MCF 10A (cell line): ENCODE measurements around the gene RASA1. TPM values are rescaled to one million over a fixed set of nuclear protein-coding genes. Genes with fewer than 3 reads are reported as not detected.

ENCODE experiments used
- BruUV-seq: library from RNA; stranded (reverse); fragments of 400-500 nt; replicated peaks from 2 replicates; lab custom pipeline; 2021; lab: Mats Ljungman, UMichigan
- CTCF ChIA-PET: fragments of 300-600 bp; sonication (Branson Sonifier 250); formaldehyde crosslinking; extraction: SDS; loops from one replicate; lab custom pipeline; 2021; ENCODE audit warnings: antibody characterized with exemption, inconsistent platforms; lab: Yijun Ruan, JAX
- POLR2A ChIA-PET: fragments of 300-600, 350-650 bp; sonication (Branson Sonifier 250); formaldehyde crosslinking; extraction: SDS; loops from one replicate; lab custom pipeline; 2020; ENCODE audit warnings: antibody characterized with exemption, inconsistent platforms; lab: Yijun Ruan, JAX
- DNase-seq: peaks from one replicate; pipeline ENCODE4 v3.0.0-alpha.2; 2018; ENCODE audit not compliant: unreplicated experiment
- H3K27ac Mint-ChIP-seq: one replicate; pipeline ENCODE4 v1.8.0; 2022; ENCODE audit warnings: mild to moderate bottlenecking, low read depth, mixed read lengths; ENCODE audit not compliant: unreplicated experiment
- H3K27me3 Mint-ChIP-seq: one replicate; pipeline ENCODE4 v1.8.0; 2022; ENCODE audit warnings: mixed read lengths; ENCODE audit not compliant: insufficient read depth, unreplicated experiment
- H3K36me3 Mint-ChIP-seq: one replicate; pipeline ENCODE4 v1.8.0; 2022; ENCODE audit warnings: mild to moderate bottlenecking, moderate library complexity, mixed read lengths; ENCODE audit not compliant: insufficient read depth, unreplicated experiment
- H3K4me1 Mint-ChIP-seq: one replicate; pipeline ENCODE4 v1.8.0; 2022; ENCODE audit warnings: mixed read lengths; ENCODE audit not compliant: insufficient read depth, unreplicated experiment
- H3K4me3 Mint-ChIP-seq: one replicate; pipeline ENCODE4 v1.8.0; 2022; ENCODE audit warnings: mild to moderate bottlenecking, moderate library complexity, mixed read lengths; ENCODE audit not compliant: unreplicated experiment
- H3K9me3 Mint-ChIP-seq: one replicate; pipeline ENCODE4 v1.8.0; 2022; ENCODE audit warnings: mixed read lengths; ENCODE audit not compliant: unreplicated experiment
- intact Hi-C: fragments of 100-400 bp; cut with micrococcal nuclease; formaldehyde crosslinking; loops from 2 replicates; pipeline ENCODE4 v1.14.1; 2022
- total RNA-seq: library from RNA; stranded (reverse); gene quantifications from 2 replicates; pipeline ENCODE4 v1.2.3, GENCODE V29; 2022
- TF ChIP-seq, protein P1 (sequence below): fragments of 200-600 bp; IDR thresholded peaks from one replicate; pipeline ENCODE4 v1.8.0; 2022; ENCODE audit warnings: antibody characterized with exemption, mild to moderate bottlenecking; ENCODE audit not compliant: unreplicated experiment

The RASA1 gene
- total RNA-seq, 1 experiment from 2014 or later = 68.6 TPM

GRCh38 chr5:87383216-87383615 is 115.5 kb downstream of the RASA1 start:
- ChIA-PET POLR2A (interaction anchor here (0.6 kb wide), 1 partner anchor 122 kb away, joined by 3 read pairs; no protein-coding TSS in a partner anchor), CTCF (no interaction called here)
- no peaks in the 10 kb centered on the region for H3K27me3 Mint-ChIP-seq
- no peak for DNase-seq
- no peak overlapping the region for H3K4me3 Mint-ChIP-seq
- TF ChIP-seq, protein P1, sequence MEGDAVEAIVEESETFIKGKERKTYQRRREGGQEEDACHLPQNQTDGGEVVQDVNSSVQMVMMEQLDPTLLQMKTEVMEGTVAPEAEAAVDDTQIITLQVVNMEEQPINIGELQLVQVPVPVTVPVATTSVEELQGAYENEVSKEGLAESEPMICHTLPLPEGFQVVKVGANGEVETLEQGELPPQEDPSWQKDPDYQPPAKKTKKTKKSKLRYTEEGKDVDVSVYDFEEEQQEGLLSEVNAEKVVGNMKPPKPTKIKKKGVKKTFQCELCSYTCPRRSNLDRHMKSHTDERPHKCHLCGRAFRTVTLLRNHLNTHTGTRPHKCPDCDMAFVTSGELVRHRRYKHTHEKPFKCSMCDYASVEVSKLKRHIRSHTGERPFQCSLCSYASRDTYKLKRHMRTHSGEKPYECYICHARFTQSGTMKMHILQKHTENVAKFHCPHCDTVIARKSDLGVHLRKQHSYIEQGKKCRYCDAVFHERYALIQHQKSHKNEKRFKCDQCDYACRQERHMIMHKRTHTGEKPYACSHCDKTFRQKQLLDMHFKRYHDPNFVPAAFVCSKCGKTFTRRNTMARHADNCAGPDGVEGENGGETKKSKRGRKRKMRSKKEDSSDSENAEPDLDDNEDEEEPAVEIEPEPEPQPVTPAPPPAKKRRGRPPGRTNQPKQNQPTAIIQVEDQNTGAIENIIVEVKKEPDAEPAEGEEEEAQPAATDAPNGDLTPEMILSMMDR = no peak
- H3K9me3 Mint-ChIP-seq = no peaks in the 10 kb centered on the region
- peaks cover 4% of the 10 kb centered on the region for H3K4me1 Mint-ChIP-seq
- H3K36me3 Mint-ChIP-seq = peaks cover 60% of the 10 kb centered on the region
- no TSS peak for BruUV-seq
- intact Hi-C loops = no loop called here
- no peak overlapping the region for H3K27ac Mint-ChIP-seq

DNA sequence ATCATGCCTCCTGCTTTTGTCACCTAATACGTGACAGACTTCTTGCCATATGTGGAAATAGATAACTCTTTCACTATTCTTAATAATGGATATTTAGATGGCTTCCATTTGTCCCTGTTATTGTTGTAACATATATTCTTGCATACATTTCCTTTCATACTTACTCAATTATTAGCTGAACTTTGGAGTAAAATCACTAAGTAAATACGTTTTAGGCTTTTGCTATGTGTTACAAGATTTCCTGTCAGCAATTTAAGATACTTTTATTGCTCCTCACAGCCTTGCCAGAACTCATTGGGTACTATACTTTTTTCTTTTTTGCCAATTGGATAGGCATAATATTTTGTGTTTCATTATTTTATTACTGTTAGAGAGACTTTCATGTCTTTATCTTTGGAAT is 118.1 kb downstream of the RASA1 start:
- intact Hi-C loops = no loop called here
- Mint-ChIP-seq H3K4me3 (no peak overlapping the region), H3K9me3 (no peaks in the 10 kb centered on the region), H3K27ac (no peak overlapping the region), H3K36me3 (peaks cover 65% of the 10 kb centered on the region), H3K4me1 (peaks cover 4% of the 10 kb centered on the region), H3K27me3 (no peaks in the 10 kb centered on the region)
- TF ChIP-seq, protein P1 = no peak
- ChIA-PET POLR2A (interaction anchor here (0.5 kb wide), 1 partner anchor 63 kb away, joined by 3 read pairs; no protein-coding TSS in a partner anchor), CTCF (interaction anchor here (1.0 kb wide), 1 partner anchor 13 kb away, joined by 3 read pairs; no protein-coding TSS in a partner anchor)
- no TSS peak for BruUV-seq
- no peak for DNase-seq

GRCh38 chr5:87388129-87388528 is 120.4 kb downstream of the RASA1 start:
- H3K27ac Mint-ChIP-seq = peak overlapping the region; percentile 7
- ChIA-PET POLR2A (no interaction called here), CTCF (interaction anchor here (1.0 kb wide), 1 partner anchor 375 kb away, joined by 3 read pairs; no protein-coding TSS in a partner anchor)
- no peak overlapping the region for H3K4me3 Mint-ChIP-seq
- no TSS peak for BruUV-seq
- intact Hi-C loops = no loop called here
- no peaks in the 10 kb centered on the region for H3K27me3 Mint-ChIP-seq
- TF ChIP-seq, protein P1 = no peak
- peaks cover 12% of the 10 kb centered on the region for H3K4me1 Mint-ChIP-seq
- no peaks in the 10 kb centered on the region for H3K9me3 Mint-ChIP-seq
- DNase-seq = no peak
- peaks cover 76% of the 10 kb centered on the region for H3K36me3 Mint-ChIP-seq

DNA sequence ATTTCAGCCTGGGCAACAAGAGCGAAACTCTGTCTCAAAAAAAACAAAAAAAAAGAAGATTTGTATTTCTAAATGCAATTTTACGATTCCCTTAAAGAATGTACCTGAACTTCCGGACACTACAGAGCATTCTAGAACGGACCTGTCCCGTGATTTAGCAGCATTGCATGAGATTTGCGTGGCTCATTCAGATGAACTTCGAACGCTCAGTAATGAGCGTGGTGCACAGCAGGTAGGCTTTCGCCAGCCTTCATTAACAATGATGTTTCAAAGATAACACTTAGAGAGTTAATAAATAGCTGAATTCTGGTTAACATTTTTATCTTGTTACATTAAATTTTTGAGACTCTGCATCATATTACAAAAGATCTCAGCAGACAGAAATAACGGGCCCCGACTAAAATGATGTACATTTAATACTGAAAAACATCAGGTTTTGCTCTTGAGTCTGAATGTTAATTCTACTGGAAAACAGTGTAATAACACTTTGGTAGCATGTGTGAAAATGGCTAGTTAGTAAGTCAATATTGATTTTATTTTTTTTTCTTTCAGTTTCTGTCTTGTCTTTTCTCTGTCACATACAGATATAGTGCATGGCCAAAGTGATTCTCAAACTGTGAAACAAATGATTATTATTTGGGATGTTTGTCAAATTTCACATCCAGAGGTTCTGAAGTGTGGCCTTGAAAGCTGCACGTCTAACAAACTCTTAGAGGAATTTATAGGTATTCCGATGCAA is 121.8 kb downstream of the RASA1 start:
- ChIA-PET POLR2A (interaction anchor here (2.1 kb wide), 1 partner anchor 11 kb away, joined by 5 read pairs; no protein-coding TSS in a partner anchor), CTCF (no interaction called here)
- no peaks in the 10 kb centered on the region for H3K9me3 Mint-ChIP-seq
- H3K36me3 Mint-ChIP-seq = peaks cover 82% of the 10 kb centered on the region
- H3K4me3 Mint-ChIP-seq = no peak overlapping the region
- DNase-seq = no peak
- intact Hi-C loops = loop anchor here (5.0 kb wide), 1 partner anchor 122 kb away; the partner anchor contains the start of gene RASA1
- TF ChIP-seq, protein P1 = no peak
- H3K27ac Mint-ChIP-seq = peak overlapping the region; percentile 9
- H3K4me1 Mint-ChIP-seq = peaks cover 10% of the 10 kb centered on the region
- no TSS peak for BruUV-seq
- H3K27me3 Mint-ChIP-seq = no peaks in the 10 kb centered on the region
